K562 (cell line): ENCODE results near the gene ARHGAP26. TPM values are rescaled to one million over a fixed set of nuclear protein-coding genes. Genes with fewer than 3 reads are reported as not detected.

Source experiments
- CBFA2T2 ChIP-seq: fragments of 450-650 bp; conservative IDR thresholded peaks from 2 replicates; pipeline ENCODE4 v1.6.1; 2017; ENCODE audit warnings: mild to moderate bottlenecking
- CBFA2T3 ChIP-seq: fragments of 450-650 bp; IDR thresholded peaks from 2 replicates; pipeline ENCODE4 v1.6.1; 2017
- CBX1 ChIP-seq: sonication (generic); IDR thresholded peaks from 2 replicates; pipeline ENCODE4 v1.6.1; 2016; ENCODE audit warnings: antibody characterized with exemption, low read depth, mild to moderate bottlenecking
- CTCF ChIP-seq, 3 experiments: IDR thresholded peaks in 2 of 3; conservative IDR thresholded peaks in 1 of 3; 2 replicates each; pipeline ENCODE4 v1.5.1; 2011 to 2012; ENCODE audit warnings: low read length in 3 of 3, mild to moderate bottlenecking in 3 of 3, control low read depth in 2 of 3, improper control_type of control experiment in 1 of 3, inconsistent platforms in 1 of 3, low read depth in 1 of 3, mixed read lengths in 1 of 3, moderate library complexity in 1 of 3; ENCODE audit not compliant: insufficient read depth in 2 of 3
- DDX20 ChIP-seq: fragments of 450-650 bp; IDR thresholded peaks from 2 replicates; pipeline ENCODE4 v1.6.1; 2016; ENCODE audit warnings: missing genetic modification characterization, low read depth, mild to moderate bottlenecking, missing compliant biosample characterization, moderate library complexity
- DMBX1 ChIP-seq: fragments of 250-450 bp; sonication (Bioruptor Pico); IDR thresholded peaks from 2 replicates; pipeline ENCODE4 v1.8.0; 2022; ENCODE audit warnings: inconsistent platforms, mild to moderate bottlenecking, moderate library complexity, borderline replicate concordance
- EWSR1 ChIP-seq: fragments of 450-650 bp; IDR thresholded peaks from 2 replicates; pipeline ENCODE4 v1.6.1; 2018; ENCODE audit warnings: borderline replicate concordance, mild to moderate bottlenecking, low read depth, moderate library complexity; ENCODE audit not compliant: partially characterized antibody
- EZH2 ChIP-seq: IDR thresholded peaks from 2 replicates; pipeline ENCODE4 v1.6.1; 2012; ENCODE audit warnings: low read depth, mild to moderate bottlenecking, inconsistent platforms, low read length, borderline replicate concordance
- FOXA1 ChIP-seq: fragments of 450-650 bp; IDR thresholded peaks from 2 replicates; pipeline ENCODE4 v1.6.1; 2016; ENCODE audit warnings: mild to moderate bottlenecking, borderline replicate concordance
- HNRNPH1 ChIP-seq: fragments of 200-400 bp; formaldehyde crosslinking; optimal IDR thresholded peaks from 2 replicates; pipeline ENCODE3; 2017; ENCODE audit warnings: low read depth, mild to moderate bottlenecking, low read length, moderate library complexity
- KLF16 ChIP-seq: IDR thresholded peaks from 2 replicates; pipeline ENCODE4 v1.6.1; 2016; ENCODE audit warnings: antibody characterized with exemption
- LARP7 ChIP-seq: fragments of 450-650 bp; IDR thresholded peaks from 2 replicates; pipeline ENCODE4 v1.6.1; 2016
- PPARD ChIP-seq: fragments of 250-450 bp; sonication (Bioruptor Pico); IDR thresholded peaks from 2 replicates; pipeline ENCODE4 v1.8.0; 2022; ENCODE audit warnings: inconsistent platforms, mild to moderate bottlenecking, moderate library complexity
- PREB ChIP-seq: sonication (generic); formaldehyde crosslinking; IDR thresholded peaks from 2 replicates; pipeline ENCODE4 v1.8.1; 2023; ENCODE audit warnings: mild to moderate bottlenecking, missing genetic modification reagents
- SAFB2 ChIP-seq: fragments of 200-400 bp; formaldehyde crosslinking; IDR thresholded peaks from 2 replicates; pipeline ENCODE4 v1.6.1; 2018; ENCODE audit warnings: borderline replicate concordance, low read length, low read depth, moderate library complexity; ENCODE audit not compliant: severe bottlenecking
- SMAD4 ChIP-seq: fragments of 250-450 bp; sonication (Bioruptor Pico); conservative IDR thresholded peaks from 2 replicates; pipeline ENCODE4 v1.8.0; 2021; ENCODE audit warnings: inconsistent platforms, mild to moderate bottlenecking, moderate library complexity
- SMARCA5 ChIP-seq: fragments of 450-650 bp; IDR thresholded peaks from 2 replicates; pipeline ENCODE4 v1.6.1; 2016
- SMC3 ChIP-seq: conservative IDR thresholded peaks from 2 replicates; pipeline ENCODE4 v1.6.1; 2011; ENCODE audit warnings: low read depth, low read length, improper control_type of control experiment; ENCODE audit not compliant: insufficient read depth
- SREBF2 ChIP-seq: sonication (generic); formaldehyde crosslinking; IDR thresholded peaks from 2 replicates; pipeline ENCODE4 v1.4.0; 2020; ENCODE audit warnings: mild to moderate bottlenecking, missing genetic modification reagents
- TAF9B ChIP-seq: fragments of 450-650 bp; IDR thresholded peaks from 2 replicates; pipeline ENCODE4 v1.6.1; 2018; ENCODE audit warnings: mild to moderate bottlenecking; ENCODE audit not compliant: partially characterized antibody
- XRCC5 ChIP-seq: fragments of 200-400 bp; formaldehyde crosslinking; IDR thresholded peaks from 2 replicates; pipeline ENCODE4 v1.6.1; 2017; ENCODE audit warnings: low read depth, mild to moderate bottlenecking, low read length
- ZNF134 ChIP-seq: fragments of 250-450 bp; sonication (Bioruptor Pico); conservative IDR thresholded peaks from 2 replicates; pipeline ENCODE4 v1.4.0; 2020
- ZNF324 ChIP-seq: fragments of 250-450 bp; sonication (Bioruptor Pico); IDR thresholded peaks from 2 replicates; pipeline ENCODE4 v1.4.0; 2020; ENCODE audit warnings: mild to moderate bottlenecking
- ZNF354B ChIP-seq: fragments of 250-450 bp; sonication (Bioruptor Pico); IDR thresholded peaks from 2 replicates; pipeline ENCODE4 v1.4.0; 2020
- ZNF41 ChIP-seq: fragments of 250-450 bp; sonication (Bioruptor Pico); conservative IDR thresholded peaks from 2 replicates; pipeline ENCODE4 v1.4.0; 2020; ENCODE audit warnings: mild to moderate bottlenecking
- ZNF699 ChIP-seq: fragments of 250-450 bp; sonication (Bioruptor Pico); IDR thresholded peaks from 2 replicates; pipeline ENCODE4 v1.8.0; 2021; ENCODE audit warnings: mild to moderate bottlenecking, moderate library complexity; ENCODE audit not compliant: insufficient replicate concordance
- ZNF785 ChIP-seq: fragments of 250-450 bp; sonication (Bioruptor Pico); IDR thresholded peaks from 2 replicates; pipeline ENCODE4 v1.4.0; 2020; ENCODE audit warnings: mild to moderate bottlenecking
- polyA plus RNA-seq, 8 experiments: library from polyadenylated mRNA; depleted of rRNA in 4 of 8; stranded (reverse) in 5 of 8; unstranded in 3 of 8; fragments of >200 nt; fragmentation: Nextera tagmentation in 2 of 8; fragmentation: Illumina TruSeq in 1 of 8; extraction: Ambion mirVana in 2 of 8; extraction: Trizol in 1 of 8; gene quantifications; 2 replicates each; pipeline versions ENCODE4 v1.2.1 to v1.2.3, GENCODE V29; 2011 to 2014; ENCODE audit warnings: inconsistent platforms in 1 of 8, missing spikeins in 1 of 8
- total RNA-seq, 7 experiments: library from RNA; depleted of rRNA in 6 of 7; stranded (reverse); fragments of >200 nt in 6 of 7; fragmentation: Illumina TruSeq in 2 of 7; extraction: Trizol in 2 of 7; gene quantifications; 2 replicates each; pipeline versions ENCODE4 v1.2.1 to v1.2.3, GENCODE V29; 2011 to 2021; ENCODE audit warnings: low replicate concordance in 1 of 7
- TF ChIP-seq, protein P1 (sequence below), 2 experiments: IDR thresholded peaks; 2 replicates each; pipeline ENCODE4 v1.6.1; 2011; ENCODE audit warnings: borderline replicate concordance in 1 of 2, control low read depth in 1 of 2, low read depth in 1 of 2, low read length in 1 of 2, mild to moderate bottlenecking in 1 of 2, mixed read lengths in 1 of 2, moderate library complexity in 1 of 2; ENCODE audit not compliant: insufficient read depth in 1 of 2, insufficient read length in 1 of 2, poor library complexity in 1 of 2, severe bottlenecking in 1 of 2; ENCODE audit errors: extremely low read depth in 1 of 2

Gene ARHGAP26
- total and polyA plus RNA-seq, 9 of the 15 experiments (the other 6 are each of a cell fraction or from before 2014, with no cell fraction given), result 0.13 to 1.1 (median 0.55) TPM

DNA sequence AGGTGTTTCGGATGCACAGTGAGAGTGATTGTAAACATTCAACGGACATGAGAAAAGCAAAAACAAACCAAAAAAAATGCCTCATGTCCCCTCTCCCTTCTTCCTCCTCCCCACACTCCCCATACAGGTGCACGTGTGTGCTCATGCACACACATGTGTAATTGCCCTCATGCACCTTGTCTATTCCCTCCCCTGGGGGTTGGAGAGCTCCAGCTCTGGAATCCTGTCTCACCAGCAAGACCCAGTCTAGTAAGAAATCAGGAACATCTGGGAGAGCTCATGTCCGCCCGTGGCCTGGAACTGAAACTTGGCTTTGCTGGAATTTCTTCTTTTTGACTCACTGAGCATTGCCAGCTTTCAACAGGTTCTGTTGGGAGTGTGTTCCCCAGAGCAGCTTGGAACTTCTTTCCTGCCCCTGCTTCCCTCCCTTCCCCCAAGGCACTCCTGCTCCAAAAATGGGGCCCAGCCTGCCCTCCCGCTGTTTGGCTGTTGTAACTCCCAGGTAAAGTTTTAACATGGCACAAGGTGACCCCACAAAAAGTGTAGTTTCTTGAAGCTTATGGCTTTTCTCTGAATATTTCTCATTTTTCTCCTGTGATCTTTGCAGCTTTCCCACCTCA, 443.2 kb downstream of the ARHGAP26 start (continued):
- TF ChIP-seq CTCF (IDR thresholded peaks at IDR 0.05 in 2 of 3, conservative IDR thresholded peaks at IDR 0.05 in 1 of 3; ENCODE audit: insufficient read depth in 2 of 3, low read depth in 1 of 3, low read length in 3 of 3) (no peak), TAF9B (no peak), PPARD (CRISPR knock-in tag) (no peak), ZNF699 (CRISPR knock-in tag) (no peak), CBFA2T3 (no peak), SMARCA5 (no peak), ZNF134 (CRISPR knock-in tag) (no peak), DDX20 (no peak), ZNF354B (no peak), SMC3 (no peak), SMAD4 (peak; percentile 43; the same call in 1 of the 2 replicates), LARP7 (no peak), SREBF2 (no peak), XRCC5 (no peak), CBX1 (no peak), CBFA2T2 (no peak), ZNF785 (CRISPR knock-in tag) (no peak), ZNF324 (CRISPR knock-in tag) (no peak), PREB (no peak), EWSR1 (no peak), FOXA1 (no peak), ZNF41 (no peak), EZH2 (no peak), SAFB2 (no peak), HNRNPH1 (no peak), DMBX1 (CRISPR knock-in tag) (peak; percentile 54; the same call in 1 of the 2 replicates), KLF16 (no peak)
- TF ChIP-seq, protein P1, sequence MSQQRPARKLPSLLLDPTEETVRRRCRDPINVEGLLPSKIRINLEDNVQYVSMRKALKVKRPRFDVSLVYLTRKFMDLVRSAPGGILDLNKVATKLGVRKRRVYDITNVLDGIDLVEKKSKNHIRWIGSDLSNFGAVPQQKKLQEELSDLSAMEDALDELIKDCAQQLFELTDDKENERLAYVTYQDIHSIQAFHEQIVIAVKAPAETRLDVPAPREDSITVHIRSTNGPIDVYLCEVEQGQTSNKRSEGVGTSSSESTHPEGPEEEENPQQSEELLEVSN (IDR thresholded peaks at IDR 0.05; ENCODE audit: borderline replicate concordance in 1 of 2, extremely low read depth in 1 of 2, insufficient read depth in 1 of 2, insufficient read length in 1 of 2, low read depth in 1 of 2, low read length in 1 of 2, poor library complexity in 1 of 2, severe bottlenecking in 1 of 2), result peak in 1 of 2 experiments; percentile 9
